CD1c-positive myeloid dendritic cell (primary cell): ENCODE measurements around the gene CACNA1E.

Experiments used
- DNase-seq: peaks from one replicate; pipeline ENCODE4 v3.0.0-alpha.2; 2016; ENCODE audit errors: extremely low spot score

Gene CACNA1E

DNA sequence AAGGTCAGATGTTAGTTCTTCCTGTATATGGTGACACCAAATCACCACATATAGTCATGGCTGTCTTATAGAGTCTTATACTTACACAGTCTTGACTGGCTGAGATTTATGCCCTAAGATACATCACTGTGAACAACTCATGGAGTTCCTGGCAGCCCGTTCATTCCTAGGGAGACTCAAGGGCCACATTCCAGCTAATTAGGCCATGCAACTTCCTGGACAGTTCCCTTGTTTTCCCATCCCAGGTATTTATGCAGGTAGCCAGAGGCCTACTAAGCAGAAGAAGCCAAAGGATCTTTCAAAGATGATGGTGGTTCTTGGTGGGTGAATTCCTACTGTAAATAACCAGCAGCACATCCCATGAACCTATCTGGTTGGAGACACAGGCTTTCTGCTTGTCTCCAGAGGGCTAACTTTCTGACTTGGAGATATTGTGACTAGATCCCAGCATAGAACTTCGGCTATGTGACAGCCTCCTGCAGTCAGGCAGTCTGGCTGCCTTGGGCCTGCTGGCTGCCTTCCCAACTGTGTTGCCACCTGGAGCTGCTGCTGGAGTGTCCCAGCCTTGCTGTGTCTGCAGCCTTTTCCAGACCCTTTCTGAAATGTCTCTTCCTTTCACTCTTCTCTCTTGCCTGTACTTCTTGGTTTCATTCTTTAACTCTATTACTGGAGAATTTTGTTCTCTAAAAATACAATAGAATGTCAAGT lies 283.8 kb downstream of the CACNA1E start:
- DNase-seq = no peak

DNA sequence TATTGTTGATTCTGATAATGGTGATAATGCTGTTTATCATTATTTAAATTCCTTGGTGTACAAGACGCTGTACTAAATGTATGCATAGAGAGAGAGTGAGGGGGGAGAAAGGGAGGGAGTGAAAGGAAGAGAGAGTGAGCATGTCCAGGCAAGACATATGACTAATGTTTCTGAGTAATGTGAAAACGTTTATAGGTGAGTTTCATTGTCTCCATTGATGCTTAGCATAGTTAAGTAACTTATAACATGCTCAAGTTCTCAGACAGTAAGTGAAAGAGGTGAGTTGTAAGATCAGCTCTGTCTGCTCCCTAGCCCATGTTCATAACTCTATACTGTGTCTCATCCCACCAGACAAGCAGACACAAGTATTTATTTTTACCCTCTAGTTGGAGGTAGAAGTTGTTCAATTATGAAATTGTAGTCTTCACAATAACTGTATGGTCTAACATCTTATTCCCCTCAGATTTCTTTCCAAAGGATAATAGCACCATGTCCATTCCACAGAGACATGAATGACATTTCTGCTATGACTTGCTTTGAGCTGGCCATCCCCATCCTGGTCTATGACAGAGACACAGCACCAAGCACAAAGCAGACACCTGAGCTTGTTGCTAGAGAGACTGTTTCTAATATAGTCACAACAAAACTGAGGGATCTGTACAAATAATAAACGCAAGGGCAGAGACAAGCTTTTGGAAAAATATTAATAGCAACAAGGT lies 285.1 kb downstream of the CACNA1E start:
- no peak for DNase-seq

DNA sequence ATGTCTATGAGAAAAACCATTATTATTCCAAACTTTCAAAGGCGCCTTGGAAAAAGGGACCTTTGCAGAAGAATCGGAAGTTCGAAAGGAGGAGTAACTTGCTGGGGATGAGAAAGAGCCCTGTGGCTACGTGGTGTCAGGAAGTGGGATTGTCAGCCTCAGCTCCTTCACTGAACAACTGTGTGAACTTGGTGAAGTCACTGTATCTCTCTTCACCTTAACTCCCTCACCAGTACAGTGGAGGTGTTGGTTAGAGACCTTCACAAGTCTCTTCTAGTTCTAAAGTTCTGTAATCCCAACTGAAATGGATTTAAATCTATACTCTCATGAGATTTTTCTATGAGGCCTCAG lies 285.6 kb downstream of the CACNA1E start:
- DNase-seq = no peak

DNA sequence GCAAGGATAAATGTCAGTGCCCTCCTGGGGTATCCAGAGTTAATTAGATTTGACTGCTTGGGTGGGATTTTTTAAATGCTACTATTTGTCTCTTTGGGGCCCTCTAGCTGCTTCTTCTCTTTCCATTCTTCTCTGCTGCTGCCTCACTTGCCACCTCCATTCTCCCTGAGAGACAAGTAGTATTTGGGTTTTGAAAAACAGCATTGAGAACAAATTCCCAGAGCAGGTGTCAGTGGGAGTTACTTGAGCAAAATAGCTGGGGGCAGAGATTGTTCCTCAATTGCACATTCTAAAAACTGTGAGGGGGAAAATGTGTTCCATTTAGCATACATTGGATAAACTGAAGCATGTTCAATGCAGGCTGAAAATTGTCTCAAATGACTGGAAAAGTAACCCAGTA lies 286.5 kb downstream of the CACNA1E start:
- no peak for DNase-seq

DNA sequence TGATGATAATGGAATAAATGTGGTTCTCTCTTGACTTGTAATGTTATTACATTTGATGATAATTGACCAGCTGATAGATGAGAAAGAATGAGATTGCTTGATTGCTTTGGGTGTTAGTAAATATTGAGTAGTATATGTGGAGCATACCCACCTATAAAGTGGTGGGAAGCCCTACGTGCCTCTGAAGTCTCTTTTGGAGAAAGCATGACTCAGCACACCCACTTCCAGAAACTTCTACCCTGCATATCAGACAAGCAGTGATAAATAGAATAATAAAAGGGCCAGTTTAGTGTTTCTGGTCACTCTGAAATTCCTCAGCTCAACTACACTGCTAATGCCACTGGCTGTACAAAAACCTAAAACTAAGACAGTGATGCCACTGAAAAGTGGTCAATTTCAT lies 289.4 kb downstream of the CACNA1E start:
- no peak for DNase-seq

DNA sequence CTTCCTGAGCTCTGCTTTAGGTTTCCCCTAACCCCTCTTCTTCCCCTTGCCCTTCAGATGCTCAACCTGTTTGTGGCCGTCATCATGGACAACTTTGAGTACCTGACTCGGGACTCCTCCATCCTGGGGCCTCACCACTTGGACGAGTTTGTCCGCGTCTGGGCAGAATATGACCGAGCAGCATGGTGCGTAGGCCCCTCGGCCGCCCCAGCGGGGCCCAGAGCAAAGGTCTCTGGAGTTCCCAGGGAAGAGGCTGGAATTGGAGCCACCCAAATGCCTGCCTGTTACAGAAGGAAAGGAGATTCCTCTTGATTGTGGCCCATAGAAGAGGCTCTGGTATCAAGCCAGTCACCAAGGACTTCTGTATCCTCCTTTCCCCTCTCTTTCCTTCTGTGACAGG lies 292.7 kb downstream of the CACNA1E start:
- DNase-seq = no peak

DNA sequence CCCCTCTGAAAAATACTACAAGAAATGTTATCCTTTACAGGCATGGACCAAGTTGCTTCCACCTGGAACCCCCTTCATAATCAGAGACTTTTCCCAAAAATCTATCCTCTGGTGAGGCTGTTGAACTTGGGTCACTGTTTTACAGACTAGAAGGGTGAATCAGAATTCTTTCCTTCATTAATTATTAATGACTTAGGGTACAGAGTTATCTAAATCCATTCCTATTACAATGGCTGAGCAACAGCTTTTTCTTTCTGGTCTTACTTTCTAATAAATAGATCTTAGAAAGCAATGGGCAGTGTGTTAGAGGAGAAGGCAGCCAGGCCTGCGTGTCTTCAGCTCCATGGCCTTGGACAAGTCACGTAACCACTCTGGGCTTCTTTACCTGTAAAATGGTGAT lies 294.0 kb downstream of the CACNA1E start:
- no peak for DNase-seq

DNA sequence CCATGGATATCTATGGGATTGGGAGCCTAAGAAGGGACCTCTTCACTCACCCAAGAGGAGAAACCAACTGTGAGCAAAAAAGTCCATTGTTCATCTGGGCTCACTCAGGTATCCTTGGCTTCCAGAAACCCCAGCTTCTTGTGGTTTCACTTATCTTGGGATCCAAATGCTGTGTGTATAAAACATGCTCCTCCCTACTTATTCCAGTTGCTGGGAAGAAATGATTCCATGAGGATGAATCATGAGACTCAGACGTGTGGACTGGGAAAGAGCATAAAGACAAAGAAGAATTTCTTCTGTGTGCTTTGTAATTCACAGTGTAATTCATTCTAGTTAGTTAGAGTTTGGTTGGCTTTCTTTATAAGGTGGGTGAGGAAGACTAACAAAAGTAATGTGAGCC lies 294.5 kb downstream of the CACNA1E start:
- no peak for DNase-seq

DNA sequence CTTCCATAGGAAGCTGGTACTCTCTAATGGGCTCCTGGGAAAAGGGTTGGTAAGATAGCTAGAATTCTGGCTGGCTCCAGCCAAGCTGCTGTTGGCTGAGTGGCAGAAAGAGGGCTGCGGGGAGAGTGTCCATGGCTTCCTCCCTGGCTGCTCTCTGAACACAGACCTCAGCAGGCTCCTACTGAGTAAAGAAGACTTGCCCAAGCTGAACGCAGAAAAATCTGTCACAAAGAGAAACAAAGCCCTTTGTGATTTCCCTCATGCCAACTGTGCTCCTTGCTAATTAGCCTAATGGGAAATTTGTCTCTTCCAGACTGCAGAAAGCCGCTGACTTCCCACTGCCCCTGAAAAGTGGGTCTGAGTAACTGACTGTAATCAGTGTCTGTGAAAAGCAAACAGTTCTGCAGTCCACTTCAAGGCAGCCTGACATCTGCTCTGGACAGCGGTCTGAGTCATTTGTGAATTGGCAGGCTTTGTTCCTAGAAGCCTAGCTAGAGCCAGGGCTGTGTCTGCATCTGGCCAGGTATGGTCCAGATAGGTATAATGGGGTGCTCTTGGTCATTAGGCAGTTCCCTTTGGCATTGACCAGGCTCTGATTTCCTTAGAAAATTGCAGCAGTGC lies 295.4 kb downstream of the CACNA1E start:
- no peak for DNase-seq

DNA sequence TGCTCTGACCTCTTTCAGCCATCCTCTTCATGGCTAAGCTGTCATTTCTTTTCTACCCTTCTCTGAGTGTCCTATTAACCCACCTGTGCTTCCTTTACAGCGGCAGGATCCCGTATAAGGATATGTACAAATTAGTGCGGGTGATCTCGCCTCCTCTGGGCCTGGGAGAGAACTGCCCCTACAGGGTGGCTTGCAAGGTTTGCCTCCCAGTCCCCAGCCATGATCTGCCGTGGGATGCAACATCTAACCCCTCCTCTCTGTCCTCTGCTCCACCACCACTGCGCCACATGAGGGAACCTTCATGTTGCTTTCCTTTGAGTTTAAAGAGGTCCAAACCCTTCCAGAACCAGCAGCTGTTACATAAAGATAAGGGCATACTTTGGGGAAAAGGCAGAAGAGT lies 296.0 kb downstream of the CACNA1E start:
- DNase-seq = no peak

DNA sequence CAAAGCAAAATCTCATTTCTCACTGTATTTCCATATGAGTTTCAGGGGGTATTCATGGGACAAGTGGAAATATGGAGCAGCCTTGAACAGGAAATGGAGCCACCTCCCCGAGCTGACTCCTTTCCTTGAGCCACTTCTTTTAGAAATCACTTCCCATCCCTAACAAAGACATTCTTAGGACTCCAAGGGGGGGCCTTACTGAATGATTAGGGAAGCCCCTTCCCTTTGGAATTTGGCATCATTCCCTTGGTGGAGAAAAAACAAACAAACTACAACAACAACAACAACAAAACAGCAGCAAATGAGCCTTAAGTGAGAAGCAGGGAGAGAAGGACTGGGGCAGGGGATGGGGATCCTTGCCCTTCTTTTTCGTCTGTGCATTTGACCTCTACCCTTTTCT lies 299.9 kb downstream of the CACNA1E start:
- DNase-seq = no peak

DNA sequence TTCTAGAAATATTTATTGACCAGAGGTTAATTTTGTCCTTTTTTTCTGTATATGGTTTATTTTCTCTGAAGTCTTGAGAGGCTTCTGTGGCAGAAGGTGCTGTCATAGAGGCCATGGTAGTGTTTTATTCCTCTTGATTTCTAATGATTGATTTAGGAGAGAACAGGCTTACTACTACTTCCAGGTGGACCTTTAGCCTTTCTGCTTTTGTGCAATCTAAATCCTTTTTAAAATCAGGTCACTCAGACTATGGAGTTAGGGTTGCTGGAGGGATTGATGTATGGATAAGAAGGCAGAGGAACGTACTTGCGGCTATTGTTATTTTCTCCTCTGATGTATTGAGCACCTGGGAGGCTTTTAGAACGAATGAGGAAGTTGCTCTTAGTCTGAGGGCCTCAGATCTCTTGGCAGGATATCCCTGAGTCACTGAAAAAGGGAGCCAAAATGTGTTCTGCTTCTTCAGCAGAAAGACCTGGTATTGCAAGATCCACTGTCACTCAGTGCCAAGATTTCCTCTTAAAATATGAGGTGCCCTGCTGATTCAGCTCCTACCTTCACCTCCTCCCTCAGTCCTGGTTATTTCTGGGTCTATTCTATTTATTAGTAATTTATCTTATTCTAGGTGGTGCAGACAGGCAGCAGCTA lies 300.8 kb downstream of the CACNA1E start:
- DNase-seq = no peak

DNA sequence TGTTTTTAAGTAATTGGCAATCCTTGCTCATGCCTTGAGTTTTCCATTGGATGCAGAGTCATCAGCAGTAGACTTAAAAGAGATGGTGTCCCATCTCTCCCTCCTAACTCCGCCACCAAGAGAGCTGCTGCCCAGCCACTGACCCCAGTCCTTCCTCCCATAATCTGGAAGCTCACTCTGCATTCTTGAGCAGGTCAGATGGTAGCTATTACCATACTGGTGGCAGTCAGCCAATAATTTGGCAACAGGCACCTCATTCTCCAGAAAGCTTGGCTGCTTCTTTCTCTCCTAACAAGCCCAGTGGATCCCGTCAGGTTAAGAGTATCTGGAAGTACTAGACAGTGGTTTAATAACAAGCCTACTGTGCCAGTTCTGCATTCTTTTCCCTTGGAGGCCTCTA lies 306.1 kb downstream of the CACNA1E start:
- no peak for DNase-seq

DNA sequence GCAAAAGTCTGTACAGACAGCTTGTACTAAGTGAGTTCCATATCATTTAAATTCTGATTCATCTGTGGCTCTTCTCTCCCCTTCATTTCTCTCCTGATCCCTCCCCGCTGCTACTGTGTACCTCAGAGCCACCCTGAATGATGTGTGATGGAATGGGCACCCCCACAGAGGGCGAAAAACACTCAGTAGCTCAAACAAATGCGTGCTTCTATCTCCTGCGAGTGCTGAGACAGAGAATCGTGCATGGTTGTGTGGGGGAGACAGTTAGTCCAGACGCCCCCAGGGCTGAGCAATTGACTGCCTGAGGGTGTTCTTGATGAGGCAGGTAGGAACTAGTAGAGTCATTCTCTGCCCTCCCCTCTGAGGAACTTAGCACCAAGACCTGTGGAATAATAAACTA lies 308.4 kb downstream of the CACNA1E start:
- DNase-seq = no peak

DNA sequence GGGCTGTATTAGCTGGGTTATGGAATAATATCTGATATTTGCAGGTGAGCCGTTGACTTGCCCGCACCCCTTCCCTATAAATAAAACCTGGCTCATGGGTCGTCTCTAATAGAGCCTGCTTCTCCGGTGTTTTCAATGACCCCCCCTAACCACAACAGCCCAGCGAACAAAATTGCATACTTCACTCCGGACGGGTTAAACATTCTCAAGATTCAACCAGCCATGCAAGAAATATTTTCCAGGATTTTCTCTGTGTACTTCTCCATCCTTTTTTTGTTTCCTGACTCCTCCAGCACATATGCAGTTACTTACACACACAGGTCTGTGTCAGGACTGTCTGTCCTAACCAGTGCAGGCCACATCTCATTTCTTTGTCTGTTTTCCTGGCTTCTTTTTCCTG lies 310.5 kb downstream of the CACNA1E start:
- no peak for DNase-seq

DNA sequence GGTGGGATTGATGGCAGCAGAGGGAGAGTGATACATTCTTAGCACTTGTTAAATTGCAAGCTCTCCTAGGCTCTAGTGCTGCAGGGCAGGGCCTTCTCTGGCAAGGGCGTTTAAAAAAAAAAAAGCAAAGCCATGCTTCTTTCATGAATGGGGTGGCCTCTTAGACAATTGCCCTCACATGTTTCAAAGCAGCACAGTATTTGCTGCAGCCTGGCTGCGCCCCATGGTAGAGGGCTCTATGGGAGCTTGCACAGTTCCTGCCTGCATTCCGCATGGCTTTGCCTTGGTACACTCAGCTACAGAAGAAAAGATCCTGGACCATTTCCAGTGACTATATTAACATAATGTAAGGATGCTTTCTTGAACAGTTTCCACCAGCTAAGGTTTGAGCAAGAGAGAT lies 311.0 kb downstream of the CACNA1E start:
- DNase-seq = no peak

DNA sequence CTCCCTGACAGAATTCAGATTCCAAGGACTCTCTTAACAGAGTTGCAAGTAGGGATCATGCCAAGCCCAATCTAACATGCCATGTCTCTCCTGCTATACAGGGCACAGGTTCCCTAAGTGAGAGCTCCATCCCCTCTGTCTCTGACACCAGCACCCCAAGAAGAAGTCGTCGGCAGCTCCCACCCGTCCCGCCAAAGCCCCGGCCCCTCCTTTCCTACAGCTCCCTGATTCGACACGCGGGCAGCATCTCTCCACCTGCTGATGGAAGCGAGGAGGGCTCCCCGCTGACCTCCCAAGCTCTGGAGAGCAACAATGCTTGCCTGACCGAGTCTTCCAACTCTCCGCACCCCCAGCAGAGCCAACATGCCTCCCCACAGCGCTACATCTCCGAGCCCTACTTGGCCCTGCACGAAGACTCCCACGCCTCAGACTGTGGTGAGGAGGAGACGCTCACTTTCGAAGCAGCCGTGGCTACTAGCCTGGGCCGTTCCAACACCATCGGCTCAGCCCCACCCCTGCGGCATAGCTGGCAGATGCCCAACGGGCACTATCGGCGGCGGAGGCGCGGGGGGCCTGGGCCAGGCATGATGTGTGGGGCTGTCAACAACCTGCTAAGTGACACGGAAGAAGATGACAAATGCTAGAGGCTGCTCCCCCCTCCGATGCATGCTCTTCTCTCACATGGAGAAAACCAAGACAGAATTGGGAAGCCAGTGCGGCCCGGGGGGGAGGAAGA lies 315.0 kb downstream of the CACNA1E start:
- DNase-seq = no peak

DNA sequence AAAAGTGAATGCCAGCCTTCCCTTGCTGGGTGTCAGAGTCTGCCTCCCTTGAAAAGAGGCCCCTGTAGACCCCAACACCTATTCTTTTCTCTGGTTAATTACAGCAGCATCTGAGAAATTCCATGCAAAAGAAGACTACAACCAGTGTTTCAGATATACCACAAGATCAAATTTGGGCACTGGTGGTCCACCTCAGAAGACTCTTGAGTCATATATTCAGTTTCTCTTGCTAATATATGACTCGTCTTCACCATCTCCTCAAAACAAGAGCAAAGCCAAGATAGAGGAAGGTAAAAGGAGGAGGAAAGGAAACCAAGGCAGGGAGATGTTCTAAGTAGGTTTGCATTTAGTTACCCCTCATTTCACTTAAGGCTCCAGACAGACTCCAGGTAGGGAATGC lies 318.3 kb downstream of the CACNA1E start:
- DNase-seq = no peak

DNA sequence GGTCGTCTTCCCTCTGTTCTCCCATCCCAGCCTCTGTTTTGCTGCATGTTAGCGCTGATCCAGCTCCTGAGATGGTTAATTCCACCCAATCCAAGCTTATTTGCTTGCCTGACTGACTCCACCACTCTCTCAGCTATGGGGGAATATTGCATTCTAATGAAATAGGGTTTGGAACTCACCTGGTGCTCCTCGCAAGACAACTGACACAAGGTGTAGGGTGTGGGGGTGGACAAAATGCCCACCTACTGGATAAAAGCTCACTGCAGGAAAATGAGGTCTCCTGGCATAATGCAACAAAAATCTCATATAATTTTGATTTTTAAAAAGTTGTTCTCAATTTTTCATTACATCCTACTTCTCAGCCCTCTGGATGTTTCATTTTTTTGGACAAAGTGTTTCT lies 319.1 kb downstream of the CACNA1E start:
- no peak for DNase-seq

DNA sequence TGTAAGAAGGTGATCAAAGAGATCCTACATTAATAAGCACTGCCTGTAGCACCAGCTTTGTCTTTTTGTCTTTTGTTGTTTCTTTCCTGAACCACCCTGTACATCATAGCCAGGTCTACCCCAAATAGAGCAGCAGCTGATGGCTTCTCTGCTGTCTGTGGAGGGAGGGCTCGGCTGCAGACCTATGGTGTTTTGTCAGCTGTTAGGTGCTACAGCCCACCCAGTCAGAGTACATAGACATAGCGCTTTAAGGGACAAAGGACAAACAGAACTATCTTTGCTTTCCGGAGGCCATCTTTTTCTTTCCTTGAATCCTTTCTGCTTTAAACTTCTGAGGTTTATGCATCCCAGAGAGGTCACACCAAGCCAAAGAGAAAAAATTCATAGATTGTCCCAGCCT lies 320.1 kb downstream of the CACNA1E start:
- DNase-seq = no peak

DNA sequence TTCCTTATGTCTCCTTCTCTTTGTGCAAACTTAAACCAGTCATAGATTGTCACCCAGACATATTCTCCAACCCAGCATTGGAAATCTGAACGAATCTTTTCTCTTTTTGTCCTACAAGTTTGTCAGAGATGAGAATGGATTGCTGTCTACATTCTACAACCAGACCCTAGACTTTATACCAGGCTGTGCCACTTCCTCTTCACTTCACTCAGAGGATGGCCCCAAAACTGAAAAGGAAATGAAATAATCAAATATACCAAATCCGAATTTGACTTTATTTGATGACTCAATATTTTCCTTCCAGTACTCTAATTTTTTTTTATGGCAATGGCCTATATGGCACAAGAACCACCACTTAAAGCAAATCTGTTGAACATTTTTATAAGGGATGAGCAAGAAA lies 321.7 kb downstream of the CACNA1E start:
- DNase-seq = no peak

DNA sequence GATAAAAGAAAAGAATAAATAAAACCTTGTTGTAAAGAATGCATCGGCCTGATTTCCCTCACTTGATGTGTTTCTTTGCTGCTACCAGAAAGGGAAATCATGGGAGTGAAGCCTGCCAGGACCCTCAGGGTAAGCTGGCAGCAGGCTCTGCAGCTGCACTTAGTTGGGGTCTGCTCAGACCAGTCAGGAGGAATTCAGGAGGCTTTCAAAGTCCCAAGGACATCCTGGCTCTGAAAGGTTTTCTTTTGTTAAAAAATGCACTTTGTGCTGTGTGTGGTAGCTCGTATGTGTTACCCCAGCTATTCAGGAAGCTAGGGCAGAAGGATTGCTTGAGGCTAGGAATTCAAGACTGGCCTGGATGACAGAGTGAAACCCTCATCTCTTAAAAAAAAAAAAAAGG lies 323.4 kb downstream of the CACNA1E start:
- DNase-seq = no peak
